ENCODE results near the gene PDE4C. TPM values are rescaled to one million over a fixed set of nuclear protein-coding genes. Genes with fewer than 3 reads are reported as not detected.

PDE4C gene
- polyA plus RNA-seq, 1 donor from 2014 or later: 1.6 TPM

GRCh38 chr19:18203863-18204393, 22.3 kb downstream of the PDE4C start, which contains the start of gene RAB3A:
RAB3A (minus strand) TSS chr19:18204042; CDS start chr19:18202740, 1,302 bp downstream.
- Histone ChIP-seq H3K27me3 (ENCODE audit: insufficient read depth, low read depth, low read length) (no peaks in the 10 kb centered on the region), H3K36me3 (ENCODE audit: insufficient read depth, low read length) (no peaks in the 10 kb centered on the region), H3K4me3 (ENCODE audit: low read length) (peak within 1 kb of the TSS; percentile 92), H3K27ac (ENCODE audit: low read length) (peak within 1 kb of the TSS; percentile 95), H3K79me2 (replicated peaks; ENCODE audit: insufficient read depth, low read length) (peaks cover 16% of the 10 kb centered on the region), H3F3A (ENCODE audit: insufficient read depth, low read length, poor library complexity, severe bottlenecking) (peaks cover 3% of the 10 kb centered on the region), H3K9me2 (ENCODE audit: insufficient read depth, low read length) (no peaks in the 10 kb centered on the region), H3K9me3 (ENCODE audit: low read length) (no peaks in the 10 kb centered on the region), H3K4me2 (ENCODE audit: low read length) (peak within 1 kb of the TSS; percentile 72), H4K20me1 (ENCODE audit: insufficient read depth) (no peaks in the 10 kb centered on the region), H3K9ac (ENCODE audit: low read length) (peak within 1 kb of the TSS; percentile 96), H2AFZ (ENCODE audit: low read depth, low read length) (peak within 1 kb of the TSS; percentile 86)
- no peak for TF ChIP-seq EZH2 (IDR thresholded peaks at IDR 0.05; ENCODE audit: borderline replicate concordance, insufficient read depth, low read length, poor library complexity, severe bottlenecking)
- peak; percentile 95 for TF ChIP-seq POLR2AphosphoS5 (IDR thresholded peaks at IDR 0.05)
- TF ChIP-seq, protein P1, sequence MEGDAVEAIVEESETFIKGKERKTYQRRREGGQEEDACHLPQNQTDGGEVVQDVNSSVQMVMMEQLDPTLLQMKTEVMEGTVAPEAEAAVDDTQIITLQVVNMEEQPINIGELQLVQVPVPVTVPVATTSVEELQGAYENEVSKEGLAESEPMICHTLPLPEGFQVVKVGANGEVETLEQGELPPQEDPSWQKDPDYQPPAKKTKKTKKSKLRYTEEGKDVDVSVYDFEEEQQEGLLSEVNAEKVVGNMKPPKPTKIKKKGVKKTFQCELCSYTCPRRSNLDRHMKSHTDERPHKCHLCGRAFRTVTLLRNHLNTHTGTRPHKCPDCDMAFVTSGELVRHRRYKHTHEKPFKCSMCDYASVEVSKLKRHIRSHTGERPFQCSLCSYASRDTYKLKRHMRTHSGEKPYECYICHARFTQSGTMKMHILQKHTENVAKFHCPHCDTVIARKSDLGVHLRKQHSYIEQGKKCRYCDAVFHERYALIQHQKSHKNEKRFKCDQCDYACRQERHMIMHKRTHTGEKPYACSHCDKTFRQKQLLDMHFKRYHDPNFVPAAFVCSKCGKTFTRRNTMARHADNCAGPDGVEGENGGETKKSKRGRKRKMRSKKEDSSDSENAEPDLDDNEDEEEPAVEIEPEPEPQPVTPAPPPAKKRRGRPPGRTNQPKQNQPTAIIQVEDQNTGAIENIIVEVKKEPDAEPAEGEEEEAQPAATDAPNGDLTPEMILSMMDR (IDR thresholded peaks at IDR 0.05; ENCODE audit: poor library complexity, severe bottlenecking): peak; percentile 42

- TF ChIP-seq EP300 (conservative IDR thresholded peaks at IDR 0.05; ENCODE audit: poor library complexity, severe bottlenecking) (peak; percentile 70), RAD21 (conservative IDR thresholded peaks at IDR 0.05) (peak; percentile 40), SMC3 (conservative IDR thresholded peaks at IDR 0.05; ENCODE audit: poor library complexity) (peak; percentile 51), MXI1 (conservative IDR thresholded peaks at IDR 0.05; ENCODE audit: poor library complexity, severe bottlenecking) (peak; percentile 92)
- TF ChIP-seq, protein P2, sequence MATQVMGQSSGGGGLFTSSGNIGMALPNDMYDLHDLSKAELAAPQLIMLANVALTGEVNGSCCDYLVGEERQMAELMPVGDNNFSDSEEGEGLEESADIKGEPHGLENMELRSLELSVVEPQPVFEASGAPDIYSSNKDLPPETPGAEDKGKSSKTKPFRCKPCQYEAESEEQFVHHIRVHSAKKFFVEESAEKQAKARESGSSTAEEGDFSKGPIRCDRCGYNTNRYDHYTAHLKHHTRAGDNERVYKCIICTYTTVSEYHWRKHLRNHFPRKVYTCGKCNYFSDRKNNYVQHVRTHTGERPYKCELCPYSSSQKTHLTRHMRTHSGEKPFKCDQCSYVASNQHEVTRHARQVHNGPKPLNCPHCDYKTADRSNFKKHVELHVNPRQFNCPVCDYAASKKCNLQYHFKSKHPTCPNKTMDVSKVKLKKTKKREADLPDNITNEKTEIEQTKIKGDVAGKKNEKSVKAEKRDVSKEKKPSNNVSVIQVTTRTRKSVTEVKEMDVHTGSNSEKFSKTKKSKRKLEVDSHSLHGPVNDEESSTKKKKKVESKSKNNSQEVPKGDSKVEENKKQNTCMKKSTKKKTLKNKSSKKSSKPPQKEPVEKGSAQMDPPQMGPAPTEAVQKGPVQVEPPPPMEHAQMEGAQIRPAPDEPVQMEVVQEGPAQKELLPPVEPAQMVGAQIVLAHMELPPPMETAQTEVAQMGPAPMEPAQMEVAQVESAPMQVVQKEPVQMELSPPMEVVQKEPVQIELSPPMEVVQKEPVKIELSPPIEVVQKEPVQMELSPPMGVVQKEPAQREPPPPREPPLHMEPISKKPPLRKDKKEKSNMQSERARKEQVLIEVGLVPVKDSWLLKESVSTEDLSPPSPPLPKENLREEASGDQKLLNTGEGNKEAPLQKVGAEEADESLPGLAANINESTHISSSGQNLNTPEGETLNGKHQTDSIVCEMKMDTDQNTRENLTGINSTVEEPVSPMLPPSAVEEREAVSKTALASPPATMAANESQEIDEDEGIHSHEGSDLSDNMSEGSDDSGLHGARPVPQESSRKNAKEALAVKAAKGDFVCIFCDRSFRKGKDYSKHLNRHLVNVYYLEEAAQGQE (IDR thresholded peaks at IDR 0.05; ENCODE audit: borderline replicate concordance): peak; percentile 62
- TF ChIP-seq, protein P1 (IDR thresholded peaks at IDR 0.05; ENCODE audit: poor library complexity, severe bottlenecking): no peak
- Histone ChIP-seq H3K27ac (ENCODE audit: low read length) (peak overlapping the region; percentile 95), H3K9ac (ENCODE audit: low read length) (peak overlapping the region; percentile 96)
Observed at GRCh38 chr19:18203408-18203862, 22.8 kb downstream of the PDE4C start.

More at GRCh38 chr19:18203408-18203862, 22.8 kb downstream of the PDE4C start:
- no peaks in the 10 kb centered on the region for H3K9me2 ChIP-seq (ENCODE audit: insufficient read depth, low read length)
- peak overlapping the region; percentile 53 for H2AFZ ChIP-seq (ENCODE audit: low read depth, low read length)
- peak overlapping the region; percentile 92 for H3K4me3 ChIP-seq (ENCODE audit: low read length)
- no peaks in the 10 kb centered on the region for H3K27me3 ChIP-seq (ENCODE audit: insufficient read depth, low read depth, low read length)
- H3F3A ChIP-seq (ENCODE audit: insufficient read depth, low read length, poor library complexity, severe bottlenecking): peaks cover 3% of the 10 kb centered on the region
- no peaks in the 10 kb centered on the region for H3K9me3 ChIP-seq (ENCODE audit: low read length)
- peak overlapping the region; percentile 72 for H3K4me2 ChIP-seq (ENCODE audit: low read length)
- H3K79me2 ChIP-seq (replicated peaks; ENCODE audit: insufficient read depth, low read length): peaks cover 16% of the 10 kb centered on the region
- H3K36me3 ChIP-seq (ENCODE audit: insufficient read depth, low read length): no peaks in the 10 kb centered on the region
- H4K20me1 ChIP-seq (ENCODE audit: insufficient read depth): no peaks in the 10 kb centered on the region

Data from neural cell (in vitro differentiated cells).